COLO668 (cell line): ENCODE results near the gene COLGALT1.
"Not testable (repeated sequence)": the region's sequence is repeated elsewhere in the genome, so short reads cannot be mapped to it uniquely, and the experiment has no call there.

Experiments used
- DNase-seq: peaks from one replicate; lab custom pipeline; 2025; ENCODE audit not compliant: unreplicated experiment; lab: John Stamatoyannopoulos, UW

COLGALT1 gene

DNA sequence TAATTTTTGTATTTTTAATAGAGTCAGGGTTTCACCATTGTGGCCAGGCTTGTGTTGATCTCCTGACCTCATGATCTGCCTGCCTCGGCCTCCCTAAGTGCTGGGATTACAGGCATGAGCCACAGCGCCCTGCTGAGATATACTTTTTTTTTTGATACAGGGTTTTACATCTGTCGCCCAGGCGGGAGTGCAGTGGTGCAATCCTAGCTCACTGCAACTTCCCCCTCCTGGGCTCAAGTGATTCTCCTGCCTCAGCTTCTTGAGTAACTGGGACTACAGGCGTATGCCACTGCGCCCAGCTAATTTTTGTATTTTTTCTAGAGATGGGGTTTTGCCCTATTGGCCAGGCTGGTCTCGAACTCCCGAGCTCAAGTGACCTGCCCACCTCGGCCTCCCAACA lies 2.0 kb downstream of the COLGALT1 start:
- no peak for DNase-seq

- DNase-seq, result no peak
Measured at GRCh38 chr19:17560205-17560595, 4.8 kb downstream of the COLGALT1 start.

DNA sequence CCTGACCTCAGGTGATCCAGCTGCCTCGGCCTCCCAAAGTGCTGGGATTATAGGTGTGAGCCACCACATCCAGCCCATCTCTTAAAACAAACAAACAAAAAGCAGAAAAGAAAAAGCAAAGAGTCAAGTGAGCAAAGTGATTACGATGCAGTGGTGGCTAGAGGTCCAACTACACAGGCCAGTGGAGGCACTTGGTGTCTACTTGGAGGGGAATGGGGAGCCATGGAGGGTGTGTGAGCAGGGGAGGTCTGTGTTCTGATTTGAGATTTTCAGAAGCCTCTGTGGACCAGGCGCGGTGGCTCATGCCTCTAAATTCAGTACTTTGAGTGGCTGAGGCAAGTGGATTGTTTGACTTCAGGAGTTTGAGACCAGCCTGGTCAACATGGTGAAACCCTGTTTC lies 6.6 kb downstream of the COLGALT1 start:
- DNase-seq, result no peak

DNA sequence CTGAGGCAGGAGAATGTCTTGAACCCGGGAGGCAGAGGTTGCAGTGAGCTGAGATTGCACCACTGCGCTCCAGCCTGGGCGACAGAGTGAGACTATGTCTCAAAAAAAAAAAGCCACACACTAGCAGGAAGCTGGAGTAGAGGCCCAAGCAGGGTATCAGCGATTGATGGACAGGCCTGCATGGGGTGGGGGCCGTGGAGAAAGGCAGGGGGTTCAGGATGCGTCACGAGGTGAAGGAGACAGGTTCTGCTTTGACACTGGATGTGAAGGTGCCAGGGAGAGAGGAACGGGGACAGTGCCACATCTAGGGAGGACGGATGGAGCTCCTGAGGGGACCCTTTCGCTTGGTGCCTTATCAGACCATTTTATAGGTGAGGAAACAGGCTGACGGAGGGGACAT lies 7.1 kb downstream of the COLGALT1 start:
- DNase-seq, result no peak

GRCh38 chr19:17564781-17565180 lies 9.3 kb downstream of the COLGALT1 start:
- DNase-seq, result no peak

DNA sequence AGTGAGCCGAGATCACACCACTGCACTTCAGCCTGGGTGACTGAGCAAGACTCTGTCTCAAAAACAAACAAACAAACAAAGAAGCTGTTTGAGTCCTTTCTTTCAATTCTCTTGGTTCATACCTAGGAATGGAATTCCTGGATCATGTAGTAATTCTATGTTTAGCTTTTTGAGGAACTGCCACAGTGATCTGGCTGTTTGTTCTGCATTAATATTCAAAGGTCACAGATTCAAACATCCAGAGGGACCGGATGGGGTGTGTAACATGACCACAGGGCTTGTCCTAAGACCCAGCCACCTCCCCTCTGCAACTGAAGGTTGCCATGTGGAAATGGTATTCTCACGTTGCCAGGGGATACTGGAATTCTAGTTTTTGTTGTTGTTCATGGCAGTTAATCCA lies 10.2 kb downstream of the COLGALT1 start:
- DNase-seq, result no peak

DNA sequence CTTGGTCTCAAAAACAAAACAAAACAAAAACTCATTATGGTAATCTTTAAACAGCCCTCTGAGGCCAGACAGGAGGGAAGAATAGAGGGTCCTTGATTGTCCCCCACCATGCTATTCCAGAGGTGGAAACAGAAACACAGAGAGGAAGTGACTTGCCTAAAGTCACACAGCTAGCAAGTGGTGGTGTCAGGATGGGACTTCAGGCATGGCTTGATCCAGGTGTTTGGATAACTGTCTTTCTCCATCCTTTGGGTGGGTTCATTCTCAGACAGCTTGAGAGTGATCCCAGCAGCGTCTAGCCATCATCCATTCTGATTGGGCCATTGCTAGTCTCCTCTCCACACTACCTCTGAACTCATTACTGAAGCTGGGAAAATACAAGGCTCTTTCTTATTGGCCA lies 12.5 kb downstream of the COLGALT1 start:
- DNase-seq, result no peak

DNA sequence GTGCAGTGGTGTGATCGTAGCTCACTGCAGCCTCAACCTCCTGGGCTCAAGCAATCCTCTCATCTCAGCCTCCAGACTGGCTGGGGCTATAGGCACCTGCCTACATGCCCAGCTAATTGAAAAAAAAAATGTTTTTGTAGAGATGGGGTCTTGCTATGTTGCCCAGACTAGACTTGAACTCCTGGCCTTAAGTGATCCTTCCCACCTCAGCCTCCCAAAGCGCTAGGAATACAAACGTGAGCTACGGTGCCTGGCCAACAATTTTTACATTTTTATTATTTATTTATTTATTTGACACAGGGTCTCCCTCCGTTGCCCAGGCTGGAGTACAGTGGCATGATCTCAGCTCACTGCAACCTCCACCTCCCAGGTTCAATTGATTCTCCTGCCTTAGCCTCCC lies 14.8 kb downstream of the COLGALT1 start:
- DNase-seq, result not testable (repeated sequence)

DNA sequence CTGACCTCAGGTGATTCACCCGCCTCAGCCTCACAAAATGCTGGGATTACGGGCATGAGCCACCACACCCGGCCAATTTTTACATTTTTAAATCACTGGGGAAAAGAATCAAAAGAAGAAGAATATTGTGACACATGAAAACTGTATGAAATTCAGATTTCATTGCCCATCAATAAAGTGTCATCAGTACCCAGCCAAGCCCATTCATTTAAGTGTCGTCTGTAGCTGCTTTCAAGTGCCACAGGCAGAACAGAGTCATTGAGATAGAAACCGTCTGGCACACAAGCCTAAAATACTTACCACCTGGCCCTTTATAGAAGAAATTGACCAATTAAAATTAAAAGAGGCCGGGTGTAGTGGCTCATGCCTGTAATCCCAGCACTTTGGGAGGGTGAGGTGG lies 15.3 kb downstream of the COLGALT1 start:
- DNase-seq, result no peak

- DNase-seq, result no peak
Measured at GRCh38 chr19:17572638-17573037, 17.2 kb downstream of the COLGALT1 start.

DNA sequence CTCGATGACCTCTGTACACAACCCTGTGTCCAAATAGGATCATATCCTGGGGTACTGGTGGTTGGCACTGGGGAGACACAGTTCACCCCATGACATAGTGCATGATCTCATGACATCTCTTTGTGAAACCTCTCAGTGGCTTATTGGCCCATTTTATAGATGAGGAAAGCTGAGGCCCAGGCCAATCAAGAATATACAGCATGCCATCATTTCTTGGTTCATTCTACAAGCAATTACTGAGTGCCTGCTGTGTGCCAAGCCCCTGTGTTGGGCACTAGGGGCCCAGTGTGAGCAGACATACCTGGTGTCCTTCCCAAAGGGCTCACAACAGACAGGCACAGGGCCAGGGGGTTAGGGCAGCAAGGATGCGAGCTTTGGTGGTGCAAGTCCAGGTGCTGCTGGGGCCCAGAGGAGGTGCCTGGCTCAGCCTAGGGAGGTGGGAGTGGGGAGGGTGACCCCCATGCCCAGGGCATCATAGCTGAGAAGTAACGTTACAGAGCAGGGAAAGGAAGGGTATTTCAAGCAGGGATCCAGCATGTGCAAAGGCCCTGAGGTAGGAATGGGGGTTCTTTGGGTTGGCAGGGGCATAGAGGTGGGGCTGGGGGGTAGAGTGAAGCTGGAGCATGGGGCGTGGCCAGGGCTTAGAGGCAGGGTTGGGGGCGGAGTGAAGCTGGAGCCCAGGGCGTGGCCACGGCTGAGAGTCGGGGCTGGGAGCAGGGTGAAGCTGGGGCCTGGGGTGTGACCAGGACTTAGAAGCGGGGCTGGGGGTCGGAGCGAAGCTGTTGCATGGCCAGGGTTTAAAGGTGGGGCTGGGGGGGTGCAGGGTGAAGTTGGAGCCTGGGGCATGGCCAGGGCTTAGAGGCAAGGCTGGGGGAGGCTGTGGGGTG lies 20.7 kb downstream of the COLGALT1 start:
- no peak for DNase-seq

DNA sequence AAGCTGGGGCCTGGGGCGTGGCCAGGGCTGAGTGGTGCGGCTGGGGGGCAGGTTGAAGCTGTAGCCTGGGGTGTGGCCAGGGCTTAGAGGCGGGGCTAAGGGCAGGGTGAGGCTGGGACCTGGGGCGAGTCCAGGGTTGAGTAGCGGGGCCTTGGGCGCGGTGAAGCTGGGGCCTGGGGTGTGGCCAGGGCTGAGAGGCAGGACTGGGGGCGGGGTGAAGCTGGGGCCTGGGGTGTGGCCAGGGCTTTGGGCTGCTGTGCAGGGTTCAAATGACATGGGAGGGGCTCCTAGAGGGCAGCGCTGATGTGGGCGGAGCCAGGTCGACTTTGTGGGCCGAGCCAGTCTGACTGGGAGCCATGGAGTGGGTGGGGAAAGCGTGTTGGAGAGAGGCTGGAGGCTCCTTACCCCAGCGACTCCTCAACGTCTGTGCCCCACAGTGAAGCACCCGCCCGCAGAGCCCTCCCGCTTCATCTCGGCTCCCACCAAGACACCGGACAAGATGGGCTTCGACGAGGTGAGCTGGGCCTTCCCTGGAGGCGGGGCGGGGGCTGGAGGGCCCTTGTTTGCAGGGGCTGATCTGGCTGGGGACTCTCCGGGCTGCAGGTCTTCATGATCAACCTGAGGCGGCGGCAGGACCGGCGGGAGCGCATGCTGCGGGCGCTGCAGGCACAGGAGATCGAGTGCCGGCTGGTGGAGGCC lies 21.5 kb downstream of the COLGALT1 start:
- peak; percentile 6 for DNase-seq

DNA sequence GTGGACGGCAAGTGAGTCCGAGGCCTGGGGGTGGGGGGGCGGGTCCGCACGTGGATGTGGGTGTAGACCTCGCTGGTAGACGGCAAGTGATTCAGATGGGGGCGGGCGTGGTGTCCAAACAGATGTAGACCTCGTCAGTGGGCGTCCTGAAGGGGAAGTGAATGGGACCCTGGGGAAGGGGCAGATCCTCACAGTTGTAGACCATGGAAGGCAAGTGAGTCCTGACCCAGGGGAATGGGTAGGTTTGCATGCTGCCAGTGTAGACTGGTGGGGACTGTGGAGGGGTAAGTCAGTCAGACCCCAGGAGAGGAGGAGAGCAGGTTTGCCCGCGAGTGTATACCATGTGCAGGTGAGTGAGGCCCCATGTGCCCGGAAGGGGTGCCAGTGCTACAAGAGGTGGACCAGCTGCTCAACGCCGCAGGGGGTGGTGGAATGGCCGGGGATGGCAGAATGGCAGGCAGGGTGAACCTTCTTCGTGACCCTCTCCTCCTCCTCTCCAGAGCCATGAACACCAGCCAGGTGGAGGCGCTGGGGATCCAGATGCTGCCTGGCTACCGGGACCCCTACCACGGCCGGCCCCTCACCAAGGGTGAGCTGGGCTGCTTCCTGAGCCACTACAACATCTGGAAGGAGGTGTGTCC lies 22.1 kb downstream of the COLGALT1 start:
- DNase-seq, result no peak

DNA sequence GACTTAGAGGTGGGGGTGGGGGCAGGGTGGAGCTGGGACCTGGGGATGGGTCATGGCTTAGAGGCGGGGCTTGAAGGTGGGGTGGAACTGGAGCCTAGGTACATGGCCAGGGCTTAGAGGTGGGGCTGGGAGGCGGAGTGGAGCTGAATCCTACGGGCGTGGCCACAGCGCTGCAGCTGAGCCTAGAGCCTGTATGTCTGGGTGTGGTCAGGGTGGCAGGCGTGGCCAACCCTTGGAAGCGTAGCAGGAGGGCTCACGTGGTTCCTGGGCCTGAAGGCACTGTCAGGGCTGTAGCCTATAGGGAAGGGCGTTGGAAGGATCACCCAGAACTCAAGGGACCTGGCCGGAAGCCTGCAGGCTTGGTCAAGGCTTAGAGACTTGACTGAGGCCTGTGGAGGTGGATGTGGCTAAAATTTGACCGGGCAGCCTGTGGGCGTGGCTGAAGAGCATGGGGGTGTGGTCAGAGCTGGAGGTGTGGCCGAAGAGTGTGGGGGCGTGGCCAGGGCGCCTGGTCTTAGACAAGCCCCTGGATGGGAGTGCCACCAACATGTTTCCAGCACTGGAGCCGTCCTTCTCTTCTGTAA lies 24.3 kb downstream of the COLGALT1 start:
- peak; percentile 42 for DNase-seq

DNA sequence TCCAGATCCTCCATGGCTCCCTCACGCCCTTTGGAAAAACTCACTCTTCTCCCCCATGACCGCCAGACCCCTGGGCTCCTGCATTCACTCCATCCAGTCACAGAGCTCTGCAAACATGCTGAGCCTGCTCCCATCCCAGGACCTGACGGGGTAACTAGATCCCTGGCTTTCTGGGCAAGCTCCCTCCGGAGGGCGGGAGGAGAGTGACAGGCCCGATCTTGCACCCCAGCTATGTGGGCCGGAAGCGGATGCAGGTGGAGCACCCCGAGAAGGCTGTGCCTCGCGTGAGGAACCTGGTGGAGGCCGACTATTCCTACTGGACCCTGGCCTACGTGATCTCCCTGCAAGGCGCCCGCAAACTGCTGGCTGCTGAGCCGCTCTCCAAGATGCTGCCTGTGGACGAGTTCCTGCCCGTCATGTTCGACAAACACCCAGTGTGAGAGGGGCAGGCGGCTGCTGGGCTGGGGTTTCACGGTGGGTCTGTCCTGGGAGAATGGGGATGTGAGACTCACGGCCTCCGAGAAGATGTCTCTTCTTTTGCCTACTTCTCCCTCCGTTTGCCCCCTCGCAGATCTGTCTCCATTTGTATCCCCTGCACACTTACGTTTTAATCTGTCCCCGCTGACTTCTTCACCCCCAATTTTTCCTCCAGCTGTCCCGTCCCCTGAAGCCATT lies 25.2 kb downstream of the COLGALT1 start:
- no peak for DNase-seq

DNA sequence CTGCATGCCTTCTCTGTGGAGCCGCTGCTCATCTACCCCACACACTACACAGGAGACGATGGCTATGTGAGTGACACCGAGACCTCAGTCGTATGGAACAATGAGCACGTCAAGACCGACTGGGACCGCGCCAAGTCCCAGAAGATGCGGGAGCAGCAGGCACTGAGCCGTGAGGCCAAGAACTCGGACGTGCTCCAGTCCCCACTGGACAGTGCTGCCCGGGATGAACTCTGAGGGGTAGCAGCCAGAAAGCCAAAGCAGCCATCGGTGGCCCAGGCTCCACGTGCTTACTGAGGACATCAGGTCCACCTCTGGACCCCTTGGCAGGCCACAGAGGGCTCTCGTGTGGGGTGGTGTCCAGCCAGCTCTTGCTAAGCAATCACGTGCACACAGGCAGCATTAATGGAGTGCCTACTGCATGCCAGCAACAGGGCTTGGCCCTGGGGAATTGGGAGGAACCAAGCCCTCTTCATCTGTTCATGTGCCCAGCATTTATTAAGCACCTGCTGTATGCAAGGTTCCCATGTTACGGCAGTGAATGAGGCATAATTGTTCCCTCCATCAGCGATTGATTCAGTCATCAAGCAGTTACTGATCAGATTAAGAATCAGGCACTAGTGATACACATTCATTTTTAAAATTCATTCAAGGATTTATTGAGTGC lies 25.9 kb downstream of the COLGALT1 start:
- DNase-seq, result no peak

GRCh38 chr19:17582613-17583012 lies 27.2 kb downstream of the COLGALT1 start:
- DNase-seq, result no peak

DNA sequence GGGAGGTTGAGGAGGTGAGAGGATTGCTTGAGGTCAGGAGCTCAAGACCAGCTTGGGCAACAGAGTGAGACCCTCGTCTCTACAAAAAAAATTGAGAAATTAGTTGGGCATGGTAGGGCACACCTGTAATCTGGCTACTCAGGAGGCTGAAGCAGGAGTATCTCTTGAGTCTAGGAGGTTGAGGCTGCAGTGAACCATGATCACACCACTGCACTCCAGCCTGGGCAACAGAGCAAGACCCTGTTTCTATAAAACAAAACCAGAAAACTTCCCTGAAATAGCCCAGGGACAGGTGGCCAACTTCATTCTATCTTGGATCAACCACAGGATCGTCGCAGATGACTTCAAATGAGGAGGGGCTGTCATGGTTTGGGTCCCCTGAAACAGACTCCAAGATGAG lies 28.7 kb downstream of the COLGALT1 start:
- no peak for DNase-seq

GRCh38 chr19:17585395-17585794 lies 29.9 kb downstream of the COLGALT1 start:
- not testable (repeated sequence) for DNase-seq

- DNase-seq, result no peak
Measured at GRCh38 chr19:17590866-17591265, 35.4 kb downstream of the COLGALT1 start.
